ENCODE data around the gene AK8.

The AK8 gene

GRCh38 chr9:132824951-132825350, 53.1 kb downstream of the AK8 start:
- no peak for DNase-seq

- no peak for DNase-seq
These were observed 53.9 kb downstream of the AK8 start for GRCh38 chr9:132824151-132824550.

GRCh38 chr9:132823370-132824145, 54.5 kb downstream of the AK8 start:
- no peak for DNase-seq

GRCh38 chr9:132820169-132820944, 57.7 kb downstream of the AK8 start:
- DNase-seq, result no peak

- no peak for DNase-seq
These were observed 59.5 kb downstream of the AK8 start for GRCh38 chr9:132818588-132818987.

- no peak for DNase-seq
These were observed 63.1 kb downstream of the AK8 start for GRCh38 chr9:132814937-132815336.

- DNase-seq, result no peak
These were observed 64.8 kb downstream of the AK8 start for GRCh38 chr9:132813115-132813771.

GRCh38 chr9:132811985-132812384, 66.1 kb downstream of the AK8 start:
- DNase-seq, result no peak

- no peak for DNase-seq
These were observed 67.8 kb downstream of the AK8 start for GRCh38 chr9:132810314-132810713.

- no peak for DNase-seq
These were observed 68.3 kb downstream of the AK8 start for GRCh38 chr9:132809677-132810271.

- no peak for DNase-seq
These were observed 69.4 kb downstream of the AK8 start for GRCh38 chr9:132808645-132809044.

GRCh38 chr9:132806723-132807421, 71.2 kb downstream of the AK8 start:
- no peak for DNase-seq

GRCh38 chr9:132806306-132806705, 71.8 kb downstream of the AK8 start:
- no peak for DNase-seq

GRCh38 chr9:132804576-132805295, 73.3 kb downstream of the AK8 start:
- peak; percentile 20 for DNase-seq

GRCh38 chr9:132802121-132802795, 75.8 kb downstream of the AK8 start:
- DNase-seq, result no peak

GRCh38 chr9:132801659-132802058, 76.4 kb downstream of the AK8 start:
- DNase-seq, result no peak

- peak; percentile 77 for DNase-seq
These were observed 77.9 kb downstream of the AK8 start for GRCh38 chr9:132800038-132800648.

- DNase-seq, result no peak
These were observed 79.0 kb downstream of the AK8 start for GRCh38 chr9:132798817-132799790.

GRCh38 chr9:132797861-132798659, 80.0 kb downstream of the AK8 start:
- no peak for DNase-seq

Measured in CD4-positive, alpha-beta T cell treated with Interleukin-17A for 1 hour (primary cell).